Ramos (cell line): ENCODE results near the gene ABCG2.

Source experiments
- in situ Hi-C: fragments of 300-500 bp; cut with MboI; formaldehyde crosslinking; loops from one replicate; pipeline ENCODE4 v1.14.3; 2022; ENCODE audit warnings: low sequenced_read_pairs; ENCODE audit not compliant: unreplicated experiment

Gene ABCG2

DNA sequence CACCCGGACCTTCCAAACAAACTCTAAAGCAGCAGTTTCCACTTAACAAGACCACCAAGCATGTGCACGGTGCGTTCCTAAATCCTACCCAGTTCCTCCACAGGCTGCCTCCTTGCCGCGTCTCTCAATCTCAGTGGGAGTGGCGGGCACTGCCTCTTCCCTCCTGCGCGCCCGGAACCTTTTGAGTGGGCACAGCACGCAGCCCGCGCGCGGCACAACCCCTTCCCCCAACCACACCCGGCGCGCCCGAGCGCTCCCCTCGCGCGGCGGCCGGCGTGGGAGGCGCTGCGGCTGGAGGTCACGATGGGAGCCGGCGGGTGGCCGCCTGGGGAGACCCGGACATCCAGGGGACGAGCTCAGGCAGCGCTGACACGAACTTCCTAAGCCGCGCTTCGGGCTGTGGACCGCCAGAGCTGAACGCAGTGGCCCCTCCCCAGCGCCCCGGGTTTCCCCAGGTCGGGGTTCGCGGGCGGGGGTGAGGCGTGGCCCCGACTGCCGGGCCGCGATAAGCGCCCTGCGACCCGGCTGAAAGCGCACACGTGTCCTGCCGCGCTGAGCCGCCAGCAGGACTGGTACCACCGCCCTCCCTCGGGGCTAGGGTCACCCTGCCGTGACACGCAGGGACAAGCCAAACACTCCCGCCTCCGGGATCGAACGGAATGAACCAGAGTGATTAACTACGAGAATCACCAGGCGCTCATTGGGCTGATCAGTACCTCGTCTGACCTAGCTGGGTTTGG lies at the start of gene ABCG2:
TSS of gene ABCG2 (minus strand) at position 151 of the 740 bp plus-strand sequence. CDS start 18,644 bp downstream, outside the sequence.
- in situ Hi-C loops, result no loop called here

DNA sequence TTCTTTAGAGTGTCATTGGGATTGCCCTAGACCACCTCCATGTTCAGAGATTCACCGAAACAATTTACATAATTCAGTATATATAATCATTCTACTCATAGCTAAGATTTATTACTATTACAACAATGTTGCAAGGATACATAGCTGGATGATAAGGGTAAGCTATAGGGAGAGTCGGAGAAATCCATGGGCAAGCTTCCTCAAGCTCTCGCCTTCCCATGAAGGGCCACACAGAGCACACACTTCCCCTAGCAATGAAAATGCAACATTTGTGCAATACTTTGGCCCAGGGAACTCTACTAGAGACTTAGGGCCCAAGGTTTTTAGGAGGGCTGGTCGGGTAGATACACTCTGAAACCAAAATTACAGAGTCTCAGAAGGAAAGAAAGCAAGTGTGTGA lies 49.7 kb upstream of the ABCG2 start:
- in situ Hi-C loops, result loop anchor here (25.0 kb wide), 3 partner anchors 346 to 829 kb away; no protein-coding TSS in a partner anchor

DNA sequence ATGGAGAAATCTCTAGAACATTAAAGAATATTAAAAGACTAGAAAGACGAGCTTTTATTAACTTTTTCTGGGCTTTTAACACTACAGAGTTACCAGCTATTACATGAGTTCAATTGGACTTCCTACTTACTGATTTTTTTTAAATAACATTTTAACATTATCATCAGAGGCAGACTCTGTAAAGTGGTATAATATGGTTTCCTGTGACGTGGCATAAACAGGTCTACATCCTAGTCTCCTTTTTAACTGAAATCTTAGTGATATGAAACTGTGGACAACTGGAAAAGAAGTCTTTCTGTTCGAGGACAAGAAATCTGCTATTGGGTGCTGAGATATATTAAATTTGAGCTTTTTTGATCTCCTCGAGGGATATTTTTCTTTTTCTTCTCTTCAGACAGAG lies 48.7 kb upstream of the ABCG2 start:
- in situ Hi-C loops, result loop anchor here (25.0 kb wide), 3 partner anchors 345 to 830 kb away; no protein-coding TSS in a partner anchor

DNA sequence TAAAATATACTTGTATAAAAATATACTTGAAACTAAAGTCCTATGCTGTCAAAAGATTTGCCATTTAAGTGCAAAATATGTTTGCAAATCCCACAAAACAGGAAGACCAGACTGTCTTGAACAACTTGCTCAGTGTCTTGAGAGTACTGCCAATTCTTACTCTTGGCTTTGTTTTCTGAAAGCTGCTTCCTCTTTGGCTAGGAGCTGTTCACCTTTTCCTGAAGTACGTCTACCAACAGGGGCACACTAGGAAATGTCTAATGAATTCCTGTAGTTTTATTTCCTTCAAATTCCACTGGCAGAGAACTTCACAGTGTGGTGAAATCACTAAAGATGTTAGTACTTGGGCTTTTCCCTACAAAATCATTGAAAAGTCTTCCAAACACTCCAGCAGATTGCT lies 46.4 kb upstream of the ABCG2 start:
- in situ Hi-C loops, result loop anchor here (25.0 kb wide), 3 partner anchors 343 to 832 kb away; no protein-coding TSS in a partner anchor

DNA sequence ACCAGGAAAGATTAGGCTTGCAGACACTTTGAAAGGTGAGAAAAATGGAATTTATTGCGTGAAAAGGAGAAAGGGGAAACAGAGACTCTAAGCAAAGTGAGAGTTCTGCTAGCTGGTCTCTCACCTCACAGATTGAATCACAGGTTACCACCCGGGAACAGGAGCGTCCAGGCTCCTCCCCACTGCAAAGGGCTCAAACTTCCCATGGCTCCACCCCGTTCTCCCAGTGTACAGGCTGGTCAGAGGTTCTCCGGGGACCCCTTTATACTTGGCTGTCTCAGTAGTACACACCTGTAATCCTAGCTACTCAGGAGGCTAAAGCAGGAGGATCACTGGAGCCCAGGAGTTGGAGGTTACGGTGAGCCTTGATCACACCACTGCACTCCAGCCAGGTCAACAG lies 44.0 kb upstream of the ABCG2 start:
- in situ Hi-C loops, result loop anchor here (25.0 kb wide), 3 partner anchors 340 to 835 kb away; no protein-coding TSS in a partner anchor

DNA sequence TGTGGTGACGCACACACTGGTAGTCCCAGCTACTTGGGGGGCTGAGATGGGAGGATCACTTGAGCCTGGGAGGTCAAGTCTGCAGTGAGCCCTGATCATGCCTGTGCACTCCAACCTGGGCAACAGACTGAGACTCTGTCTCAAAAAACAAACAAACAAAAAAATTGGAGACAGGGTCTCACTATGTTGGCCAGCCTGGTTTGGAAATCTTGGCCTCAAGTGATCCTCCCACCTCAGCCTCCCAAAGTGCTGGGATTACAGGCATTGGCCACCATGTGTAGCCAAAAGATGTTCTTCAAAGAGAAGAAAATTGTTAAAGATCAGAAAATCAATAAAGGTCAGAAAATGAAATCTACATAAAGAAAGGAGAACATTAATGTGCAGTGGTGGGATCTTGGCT lies 41.7 kb upstream of the ABCG2 start:
- in situ Hi-C loops, result loop anchor here (25.0 kb wide), 3 partner anchors 338 to 837 kb away; no protein-coding TSS in a partner anchor

DNA sequence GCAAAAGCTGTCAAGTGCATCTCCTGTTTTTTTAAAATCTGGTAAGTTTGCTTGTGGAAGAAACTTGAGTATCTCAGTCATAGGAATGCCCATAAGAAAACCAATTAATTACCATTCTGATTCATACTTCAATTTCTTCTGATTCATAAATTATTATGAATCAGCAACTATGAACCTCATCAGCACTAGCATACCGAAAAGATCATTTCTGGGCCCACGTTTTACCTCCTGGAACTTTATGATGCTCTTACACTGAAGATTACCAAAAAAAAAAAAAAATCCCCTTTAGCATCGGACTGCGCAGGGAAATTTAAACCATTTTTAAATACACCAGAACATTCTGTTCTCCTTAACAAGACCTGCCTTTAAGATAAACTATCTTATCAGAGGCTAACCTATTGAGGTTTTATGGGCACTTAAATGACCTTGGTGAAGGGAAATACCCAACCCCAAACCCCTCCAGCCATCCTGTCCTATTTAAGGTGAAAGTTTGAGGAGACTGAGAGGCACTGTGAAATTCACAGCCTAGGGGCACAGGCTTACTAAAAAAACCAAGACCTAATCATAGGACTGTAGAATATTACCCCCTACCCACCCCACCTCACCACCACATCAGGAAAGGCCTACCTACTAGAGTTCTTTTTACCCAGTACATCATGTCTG lies 38.2 kb upstream of the ABCG2 start:
- in situ Hi-C loops, result no loop called here

DNA sequence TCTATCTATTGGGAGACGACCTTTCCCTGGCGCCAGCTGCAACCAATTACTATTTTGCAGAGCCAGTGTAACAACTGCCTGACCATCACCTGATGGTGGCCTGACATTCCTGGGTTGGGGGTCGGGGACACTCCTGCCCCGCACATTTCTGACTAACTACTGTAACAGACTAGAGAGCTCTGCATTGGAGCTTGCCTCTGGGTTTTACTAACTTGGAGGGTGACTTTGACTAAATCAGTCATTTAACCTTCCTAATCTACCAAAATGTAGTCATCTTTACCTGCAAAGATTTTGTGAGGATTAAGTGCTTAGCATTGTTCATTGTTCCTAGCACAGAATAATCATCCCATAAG lies 37.5 kb upstream of the ABCG2 start:
- in situ Hi-C loops, result no loop called here

DNA sequence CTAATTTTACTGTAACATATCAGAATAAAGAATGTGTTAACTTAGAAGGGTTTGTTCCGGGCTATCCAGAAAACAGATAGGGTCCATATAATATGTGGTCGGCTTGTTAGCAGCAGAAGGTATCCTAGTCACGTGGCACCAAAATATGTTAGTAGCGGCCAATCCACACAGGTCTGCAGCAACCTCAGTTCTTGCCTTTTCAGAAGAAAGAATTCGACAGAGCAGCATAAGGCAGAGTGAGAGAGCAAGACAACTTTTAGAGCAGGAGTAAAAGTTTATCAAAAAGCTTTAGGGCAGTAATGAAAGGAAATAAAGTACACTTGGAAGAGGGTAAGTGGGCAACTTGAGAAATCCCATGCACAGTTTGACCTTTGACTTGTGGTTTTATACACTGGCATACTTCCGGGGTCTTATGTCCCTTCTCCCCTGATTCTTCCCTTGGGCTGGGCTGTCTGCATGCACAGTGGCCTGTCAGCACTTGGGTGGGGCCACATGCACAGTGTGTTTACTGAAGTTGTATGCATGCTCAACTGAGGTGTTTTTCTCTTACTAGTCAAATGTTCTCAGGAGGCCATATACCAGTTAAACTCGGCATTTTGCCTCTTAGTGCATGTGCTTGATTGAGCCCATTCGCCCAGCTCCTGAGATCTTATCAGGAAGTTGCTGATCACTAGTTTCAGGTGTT lies 37.0 kb upstream of the ABCG2 start:
- in situ Hi-C loops, result no loop called here

DNA sequence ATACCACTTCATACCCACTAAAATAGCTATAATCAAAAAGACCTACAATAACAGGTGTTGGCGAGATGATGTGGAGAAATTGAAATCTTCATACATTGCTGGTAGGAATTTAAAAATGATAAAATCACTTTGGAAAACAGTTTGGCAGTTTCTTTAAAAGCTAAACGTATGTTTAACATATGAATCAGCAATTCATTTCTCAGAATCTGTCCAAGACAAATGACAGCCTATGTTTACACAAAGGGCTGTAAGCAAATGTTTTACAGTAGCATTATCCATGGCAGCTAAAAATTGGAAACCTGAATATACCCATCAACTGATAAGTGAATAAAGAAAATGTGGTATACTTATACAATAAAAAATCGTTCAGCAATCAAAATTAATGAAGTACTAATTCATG lies 33.0 kb upstream of the ABCG2 start:
- in situ Hi-C loops, result no loop called here

DNA sequence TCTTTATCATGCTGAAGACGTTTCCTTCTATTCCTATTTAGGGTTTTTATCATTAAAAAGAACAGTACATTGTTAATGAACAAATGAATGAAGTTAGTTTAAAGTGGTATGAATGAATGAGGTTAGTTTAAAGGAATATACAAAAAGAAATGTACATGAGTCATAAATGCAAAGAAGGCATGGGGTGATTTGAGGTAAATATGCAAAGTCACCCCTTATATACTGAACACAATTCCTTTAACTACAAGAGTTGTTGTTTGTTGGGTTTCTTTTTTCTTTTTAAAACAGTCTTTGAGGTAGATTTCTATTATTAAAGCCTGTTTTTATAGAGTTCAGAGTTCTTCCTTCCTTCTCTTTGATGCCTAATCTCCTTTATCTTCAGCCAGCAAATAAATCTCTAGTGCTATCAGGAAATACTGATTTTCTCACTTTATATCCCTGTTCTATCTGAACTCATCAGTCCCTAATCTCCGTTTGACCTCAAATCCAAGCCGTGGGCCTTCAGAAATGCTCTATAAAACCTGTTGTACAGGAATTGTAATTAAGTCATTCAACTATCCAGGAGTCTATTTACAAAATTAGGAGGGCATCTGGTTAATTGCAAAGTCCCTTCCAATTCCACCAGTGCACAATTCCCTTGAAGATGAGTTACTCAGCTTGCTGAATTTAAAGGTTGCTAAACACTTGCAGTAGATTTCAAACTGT lies 31.6 kb upstream of the ABCG2 start:
- in situ Hi-C loops, result no loop called here

DNA sequence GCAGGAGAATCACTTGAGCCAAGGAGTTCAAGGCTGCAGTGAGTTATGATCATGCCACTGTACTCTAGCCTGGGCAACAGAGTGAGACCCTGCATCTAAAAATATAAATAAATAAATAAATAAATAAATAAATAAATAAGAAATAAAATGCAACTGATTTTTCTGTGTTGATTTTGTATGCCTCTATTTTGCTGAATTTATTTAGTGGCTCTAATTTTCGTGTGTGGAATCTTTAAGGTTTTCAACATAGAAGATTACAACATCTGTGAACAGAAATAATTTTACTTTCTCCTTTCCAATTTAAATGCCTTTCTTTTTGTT lies 30.9 kb upstream of the ABCG2 start:
- in situ Hi-C loops, result no loop called here

DNA sequence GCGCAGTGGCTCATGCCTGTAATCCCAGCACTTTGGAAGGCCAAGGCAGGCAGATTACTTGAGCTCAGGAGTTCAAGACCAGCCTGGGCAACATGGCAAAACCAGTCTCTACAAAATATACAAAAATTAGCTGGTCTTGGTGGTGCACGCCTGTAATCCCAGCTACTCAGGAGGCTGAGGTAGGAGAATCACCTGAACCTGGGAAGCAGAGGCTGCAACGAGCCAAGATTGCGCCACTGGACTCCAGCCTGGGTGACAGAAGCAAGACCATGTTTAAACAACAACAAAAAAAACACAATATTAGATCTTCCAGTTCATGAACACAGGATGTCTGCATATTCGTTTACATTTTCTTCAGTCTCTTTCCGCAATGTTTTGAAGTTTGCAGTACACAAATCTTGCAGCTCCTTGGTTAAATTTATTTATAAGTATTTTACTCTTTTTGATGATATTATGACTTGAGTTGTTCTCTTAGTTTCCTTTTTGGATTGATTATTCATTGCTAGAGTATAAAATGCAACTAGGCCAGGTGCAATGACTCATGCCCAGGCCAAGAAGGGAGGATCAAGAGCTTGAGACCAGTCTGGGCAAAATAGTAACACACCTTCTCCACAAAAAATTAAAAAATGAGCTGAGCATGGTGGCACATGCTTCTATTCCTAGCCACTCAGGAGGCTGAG lies 30.4 kb upstream of the ABCG2 start:
- in situ Hi-C loops, result no loop called here

DNA sequence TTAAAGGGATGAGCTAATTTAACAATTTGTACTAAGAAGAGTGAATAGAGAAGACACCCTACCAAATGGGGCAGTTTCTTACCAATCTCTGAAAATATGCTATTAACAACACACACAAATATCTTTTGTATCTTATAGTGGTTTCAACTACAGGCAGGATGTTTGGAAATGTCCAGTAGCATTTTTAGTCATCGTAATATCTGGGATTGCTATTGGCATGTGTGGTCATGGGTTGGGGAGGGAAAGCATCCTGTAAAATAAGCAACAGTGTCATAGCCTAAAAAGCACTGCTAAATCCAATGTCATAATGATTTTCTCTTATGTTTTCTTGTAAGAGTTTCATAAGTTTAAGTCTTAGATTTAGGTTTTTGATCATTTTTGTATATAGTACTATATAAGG lies 29.3 kb upstream of the ABCG2 start:
- in situ Hi-C loops, result no loop called here

DNA sequence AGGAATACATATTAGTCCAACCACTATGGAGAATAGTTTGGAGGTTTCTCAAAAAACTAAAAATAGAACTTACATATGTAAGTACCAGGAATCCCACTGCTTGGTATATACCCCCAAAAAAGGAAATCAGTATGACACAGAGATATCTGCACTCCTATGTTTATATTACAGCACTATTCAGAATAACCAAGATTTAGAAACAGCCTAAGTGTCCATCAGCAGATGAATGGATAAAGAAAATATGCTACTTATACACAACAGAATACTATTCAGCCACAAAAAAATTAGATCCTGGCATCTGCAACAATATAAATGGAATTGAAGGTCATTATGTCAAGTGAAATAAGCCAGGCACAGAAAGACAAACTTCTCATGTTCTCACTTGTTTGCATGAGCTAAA lies 27.5 kb upstream of the ABCG2 start:
- in situ Hi-C loops, result no loop called here

DNA sequence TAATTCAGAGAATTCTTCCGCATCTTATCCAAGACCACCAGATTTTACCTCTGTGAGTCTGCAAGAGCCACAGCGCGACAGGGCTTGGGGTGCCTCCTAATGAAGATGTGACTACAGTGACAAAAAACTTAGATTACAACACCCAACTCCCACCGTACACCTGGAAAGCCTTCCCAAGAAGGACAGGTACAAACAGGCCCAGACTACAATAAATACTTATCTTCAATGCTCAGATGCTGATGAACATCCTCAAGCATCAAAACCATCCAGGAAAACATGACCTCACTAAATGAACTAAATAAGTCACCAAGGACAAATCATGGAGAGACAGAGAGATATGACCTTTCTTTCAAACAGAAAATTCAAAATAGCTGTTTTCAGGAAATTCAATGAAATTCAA lies 20.8 kb upstream of the ABCG2 start:
- in situ Hi-C loops, result no loop called here

DNA sequence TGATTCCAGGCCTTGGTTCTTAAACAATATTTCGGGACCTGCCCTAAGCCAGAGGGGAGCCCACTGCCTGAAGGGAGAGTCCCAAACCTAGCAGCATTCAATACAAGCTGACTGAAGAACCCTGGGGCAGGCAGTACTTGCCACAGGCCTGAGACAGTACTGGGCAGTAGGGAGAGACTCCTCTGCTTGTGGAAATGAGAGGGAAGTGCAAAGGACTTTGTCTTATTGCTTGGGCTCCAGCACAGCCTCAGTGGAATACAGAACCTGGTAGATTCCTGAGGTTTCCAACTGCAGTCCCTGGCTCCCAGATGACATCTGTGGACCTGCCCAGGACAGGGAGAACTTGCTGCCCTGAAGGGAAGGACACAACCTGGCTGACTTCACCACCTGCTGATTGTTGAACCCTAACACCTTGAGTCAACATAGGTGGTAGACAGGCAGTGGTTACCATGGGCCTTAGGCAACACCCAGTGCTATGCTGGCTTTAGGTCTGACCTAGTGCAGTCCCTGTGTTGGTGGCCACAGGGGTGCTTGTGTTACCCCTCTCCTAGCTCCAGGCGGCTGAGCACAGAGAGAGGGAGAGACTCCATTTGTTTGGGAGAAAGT lies 20.3 kb upstream of the ABCG2 start:
- in situ Hi-C loops, result no loop called here

DNA sequence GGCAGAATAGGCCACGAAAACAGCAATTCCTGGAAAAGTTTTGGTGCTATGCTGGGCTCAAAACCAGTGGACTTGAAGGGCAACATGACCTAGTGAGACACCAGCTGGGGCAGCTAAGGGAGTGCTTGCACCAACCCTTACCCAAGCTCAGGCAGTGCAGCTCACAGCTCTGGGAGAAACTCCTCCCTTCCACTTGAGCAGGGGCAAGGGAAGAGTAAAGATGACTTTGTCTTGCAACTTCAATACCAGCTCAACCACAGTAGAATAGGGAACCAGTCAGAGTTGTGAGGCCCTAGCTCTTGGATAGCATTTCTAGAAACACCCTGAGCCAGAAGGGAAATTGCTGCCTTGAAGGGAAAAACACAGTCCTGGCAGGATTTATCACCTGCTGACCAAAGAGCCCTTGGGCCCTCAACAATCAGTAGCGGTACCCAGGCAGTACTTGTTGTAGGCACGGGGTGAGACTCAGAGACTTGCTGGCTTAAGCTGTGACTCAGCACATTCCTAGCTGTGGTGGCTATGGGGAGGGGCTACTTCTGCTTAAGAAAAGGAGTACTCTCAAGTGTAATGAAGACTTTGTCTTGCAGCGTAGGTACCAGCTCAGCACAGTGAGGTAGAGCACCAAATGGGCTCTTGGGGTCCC lies 19.7 kb upstream of the ABCG2 start:
- in situ Hi-C loops, result no loop called here

DNA sequence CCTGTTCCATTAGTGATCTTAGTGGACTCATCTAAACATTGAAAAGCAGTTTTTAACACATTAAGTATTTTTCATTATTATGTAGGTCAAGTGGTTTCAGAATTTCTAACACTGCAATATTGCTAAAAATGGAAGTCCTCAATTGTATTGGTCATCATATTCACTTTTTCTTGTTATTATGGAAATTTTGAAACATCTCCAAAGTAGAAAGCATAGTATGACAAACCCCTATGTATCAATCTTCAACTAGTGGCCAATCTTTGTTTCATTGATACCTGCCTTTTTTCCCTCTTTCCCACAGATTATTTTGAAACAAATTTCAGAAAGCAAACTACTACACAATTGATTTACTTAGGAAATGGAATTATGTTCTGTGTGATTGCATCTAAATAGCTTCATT lies 14.5 kb upstream of the ABCG2 start:
- in situ Hi-C loops, result no loop called here
